Middle frontal gyrus (tissue), 1 donor: ENCODE results near the gene ITGB3BP.
"Not testable (repeated sequence)": the region's sequence is repeated elsewhere in the genome, so short reads cannot be mapped to it uniquely, and the experiment has no call there.

Source experiments
- DNase-seq: peaks from one replicate; pipeline ENCODE4 v3.0.0-alpha.2; 2015; ENCODE audit warnings: low spot score; ENCODE audit errors: extremely low spot score

Gene ITGB3BP

DNA sequence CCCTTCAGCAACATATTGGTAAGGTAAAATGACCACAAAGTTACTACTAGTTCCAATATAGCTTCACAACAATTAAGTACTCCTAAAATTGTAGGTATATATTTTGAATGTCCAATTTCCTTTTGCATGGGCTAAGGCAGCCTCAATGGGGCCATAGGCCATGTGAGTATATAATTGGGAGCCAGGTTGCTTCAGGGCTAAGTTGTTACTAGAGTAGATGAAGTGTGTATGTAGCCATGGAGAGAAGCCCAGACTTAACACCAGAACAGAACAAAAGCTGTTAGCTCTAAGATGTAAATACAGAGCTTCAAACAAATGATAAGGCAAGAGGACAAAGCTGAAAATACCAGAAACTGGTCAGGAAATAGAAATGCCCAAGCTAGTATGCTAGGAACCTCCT lies 16.2 kb downstream of the ITGB3BP start:
- DNase-seq = no peak

- no peak for DNase-seq
Measured at GRCh38 chr1:63501256-63501655, 21.8 kb downstream of the ITGB3BP start.

- DNase-seq = no peak
Measured at GRCh38 chr1:63498106-63498505, 24.9 kb downstream of the ITGB3BP start.

DNA sequence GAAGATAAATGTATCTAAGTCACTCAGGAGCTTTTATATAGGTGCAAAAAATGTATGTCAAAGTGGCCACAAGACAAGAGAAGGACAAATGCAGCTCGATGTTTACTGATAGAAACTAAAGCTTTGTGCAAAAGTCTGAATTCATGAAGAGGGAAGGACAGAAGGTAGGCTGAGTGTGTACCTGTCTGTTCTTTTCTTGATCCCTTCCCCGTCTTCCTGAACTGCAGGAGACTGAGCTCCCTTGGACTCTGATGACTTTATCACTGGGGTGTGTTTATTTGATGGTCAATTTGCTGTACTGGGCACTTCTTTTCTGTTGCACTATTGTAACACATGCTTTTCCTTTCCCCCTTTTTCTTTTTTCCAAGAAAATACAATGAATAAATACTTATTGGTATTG lies 25.4 kb downstream of the ITGB3BP start:
- no peak for DNase-seq

DNA sequence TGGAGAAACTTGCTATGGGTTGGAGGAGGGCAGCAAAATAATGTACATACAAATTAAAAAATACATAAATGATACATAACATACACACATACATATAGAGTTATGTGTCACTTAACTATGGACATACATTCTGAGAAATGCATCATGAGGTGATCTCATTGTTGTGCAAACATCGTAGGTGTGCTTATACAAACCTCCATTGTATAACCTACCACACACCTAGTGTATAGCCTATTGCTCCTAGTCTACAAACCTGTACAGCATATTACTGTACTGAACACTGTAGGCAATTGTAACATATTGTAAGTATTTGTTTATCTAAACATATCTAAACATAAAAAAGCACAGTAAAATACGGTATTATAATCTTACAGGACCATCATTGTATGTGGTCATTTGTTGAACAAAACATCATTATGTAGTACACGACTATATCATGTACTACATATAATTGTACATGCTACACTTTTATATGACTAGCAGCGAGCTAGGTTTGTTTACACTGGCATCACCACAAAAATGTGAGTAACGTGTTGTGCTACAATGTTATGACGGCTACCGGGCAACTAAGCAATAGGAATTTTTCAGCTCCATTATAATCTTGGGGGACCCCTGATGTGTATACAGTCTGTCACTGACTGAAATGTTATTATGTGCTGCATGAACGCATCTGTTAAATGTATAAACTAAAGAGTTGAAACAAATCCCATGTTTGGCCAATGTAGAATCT lies 35.5 kb downstream of the ITGB3BP start:
- DNase-seq = no peak

GRCh38 chr1:63486629-63487028 lies 36.4 kb downstream of the ITGB3BP start:
- no peak for DNase-seq

DNA sequence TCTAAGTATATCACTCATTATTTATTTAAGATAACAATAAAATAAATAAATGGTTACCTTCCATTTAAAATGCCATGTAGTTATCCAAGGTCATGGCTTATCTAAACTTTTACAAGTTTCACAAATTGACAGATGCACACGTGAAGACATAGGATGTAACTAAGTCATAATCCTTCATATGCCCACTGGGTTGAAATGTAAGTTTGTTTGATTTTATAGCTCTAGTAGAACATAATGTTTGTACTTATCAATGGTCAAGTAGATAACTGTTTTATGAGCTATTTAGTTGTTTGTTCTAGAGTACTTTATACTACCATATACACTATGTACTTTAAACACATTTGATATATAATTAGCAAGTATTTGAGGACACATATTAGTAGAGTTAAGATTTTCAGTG lies 43.0 kb downstream of the ITGB3BP start:
- no peak for DNase-seq

DNA sequence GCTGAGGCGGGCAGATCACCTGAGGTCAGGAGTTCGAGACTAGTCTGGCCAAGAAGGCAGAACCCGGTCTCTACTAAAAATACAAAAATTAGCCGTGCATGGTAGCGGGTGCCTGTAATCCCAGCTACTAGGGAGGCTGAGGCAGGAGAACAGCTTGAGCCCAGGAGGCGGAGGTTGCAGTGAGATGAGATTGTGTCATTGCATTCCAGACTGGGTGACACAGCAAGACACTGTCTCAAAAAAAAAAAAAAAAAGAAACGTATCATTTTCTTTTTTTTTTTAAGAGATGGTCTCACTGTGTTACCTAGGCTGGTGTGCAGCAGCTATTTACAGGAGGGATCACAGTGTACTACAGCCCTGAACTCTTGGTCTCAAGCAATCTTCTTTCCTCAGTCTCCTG lies 47.3 kb downstream of the ITGB3BP start:
- DNase-seq = no peak

DNA sequence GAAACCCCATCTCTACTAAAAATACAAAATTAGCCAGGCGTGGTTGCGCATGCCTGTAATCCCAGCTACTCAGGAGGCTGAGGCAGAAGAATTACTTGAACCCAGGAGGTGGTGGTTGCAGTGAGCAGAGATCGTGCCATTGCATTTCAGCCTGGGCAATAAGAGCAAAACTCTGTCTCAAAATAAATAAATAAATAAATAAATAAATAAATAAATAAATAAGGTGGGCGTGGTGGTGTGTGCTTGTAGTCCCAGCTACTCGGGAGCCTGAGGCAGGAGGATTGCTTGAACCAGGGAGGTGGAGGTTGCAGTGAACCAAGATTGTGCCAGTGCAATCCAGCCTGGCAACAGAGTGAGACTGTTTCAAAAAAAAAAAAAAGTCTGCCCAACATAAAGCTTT lies 54.3 kb downstream of the ITGB3BP start:
- not testable (repeated sequence) for DNase-seq

DNA sequence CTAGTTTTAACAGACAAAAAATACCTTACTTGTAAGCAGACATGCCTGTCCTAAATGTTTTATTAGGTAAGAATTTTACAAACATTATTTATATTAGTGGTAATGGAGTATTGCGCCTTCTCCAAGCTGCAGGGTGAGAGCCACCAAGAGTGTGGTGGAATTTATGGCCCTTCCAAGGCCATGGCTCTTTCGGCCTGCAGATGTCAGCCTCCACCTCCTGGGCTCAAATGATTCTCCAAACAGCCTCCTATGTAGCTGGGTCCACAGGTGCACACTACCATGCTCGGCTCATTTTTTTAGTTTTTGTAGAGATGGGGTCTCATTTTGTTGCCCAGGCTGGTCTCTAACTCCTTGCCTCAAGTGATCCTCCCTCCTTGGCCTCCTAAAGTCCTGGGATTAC lies 56.3 kb downstream of the ITGB3BP start:
- DNase-seq = no peak

- DNase-seq = no peak
Measured at GRCh38 chr1:63466181-63466580, 56.8 kb downstream of the ITGB3BP start.

- DNase-seq = no peak
Measured at GRCh38 chr1:63463248-63463647, 59.8 kb downstream of the ITGB3BP start.

DNA sequence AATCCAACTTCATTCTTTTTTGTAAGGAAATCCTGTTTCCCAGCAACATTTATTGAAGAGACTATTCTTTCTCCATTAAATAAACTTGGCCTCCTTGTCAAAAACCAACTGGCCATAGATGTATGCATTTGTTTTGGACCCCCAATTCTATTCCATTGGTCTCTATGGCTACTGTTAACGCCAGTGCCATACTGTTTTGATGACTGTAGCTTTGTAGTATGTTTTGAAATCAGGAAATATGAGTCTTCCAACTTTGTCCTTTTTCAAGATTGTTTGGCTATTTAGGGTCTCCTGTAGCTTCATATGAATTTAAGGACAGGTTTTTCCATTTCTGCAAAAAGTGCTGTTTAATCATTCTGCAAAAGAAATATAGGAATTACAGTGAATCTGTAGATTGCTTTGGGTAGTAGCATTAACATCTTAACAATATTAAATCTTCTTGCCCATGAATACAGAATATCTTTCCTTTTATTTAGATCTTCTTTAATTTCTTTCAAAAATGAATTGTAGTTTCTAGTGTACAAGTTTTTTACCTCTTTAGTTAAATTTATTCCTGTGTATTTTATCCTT lies 61.3 kb downstream of the ITGB3BP start:
- DNase-seq = no peak

DNA sequence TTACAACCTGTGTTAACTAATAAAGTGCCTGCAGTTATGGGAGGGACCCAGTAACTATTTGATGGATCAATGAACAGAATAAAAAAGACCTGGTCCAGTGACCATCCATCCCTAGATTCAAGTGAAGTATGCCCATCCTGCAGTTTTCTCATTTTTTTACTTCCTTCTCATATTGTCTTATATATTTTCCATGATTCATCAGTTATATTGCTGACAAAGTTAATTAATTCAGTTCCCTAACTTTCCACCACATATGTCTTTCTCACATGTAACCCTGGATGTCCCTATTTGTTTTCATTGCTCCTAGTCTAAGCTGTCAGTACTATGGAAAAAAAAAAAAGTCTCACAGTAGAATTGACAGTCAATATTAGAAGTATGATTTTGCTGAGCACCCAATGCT lies 64.3 kb downstream of the ITGB3BP start:
- DNase-seq = no peak

GRCh38 chr1:63454269-63454668 lies 68.8 kb downstream of the ITGB3BP start:
- no peak for DNase-seq

GRCh38 chr1:63453232-63453631 lies 69.8 kb downstream of the ITGB3BP start:
- no peak for DNase-seq

DNA sequence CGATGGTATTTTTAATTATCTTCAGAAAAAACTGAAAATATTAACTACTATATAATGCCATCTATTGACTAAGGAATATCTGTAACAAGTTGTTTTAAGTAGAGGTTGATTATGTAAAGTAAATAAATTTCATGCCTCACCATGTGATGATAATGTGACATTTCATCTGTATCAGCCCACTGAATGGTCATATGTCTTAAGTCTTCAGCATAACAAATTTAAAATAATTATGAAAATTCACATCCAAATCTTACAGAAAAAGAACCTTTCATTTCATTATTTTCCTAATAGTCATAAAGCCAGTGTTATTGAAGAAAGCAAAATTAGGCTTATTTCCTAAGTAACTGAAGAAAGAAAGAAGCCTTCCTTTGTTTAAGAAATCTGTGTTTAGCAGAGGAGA lies 72.6 kb downstream of the ITGB3BP start:
- no peak for DNase-seq

- DNase-seq = no peak
Measured at GRCh38 chr1:63448731-63449246, 74.2 kb downstream of the ITGB3BP start.

GRCh38 chr1:63442141-63442475 lies 80.9 kb downstream of the ITGB3BP start:
- no peak for DNase-seq

- DNase-seq = no peak
Measured at GRCh38 chr1:63435161-63435560, 87.9 kb downstream of the ITGB3BP start.

- no peak for DNase-seq
Measured at GRCh38 chr1:63429281-63429680, 93.7 kb downstream of the ITGB3BP start.

DNA sequence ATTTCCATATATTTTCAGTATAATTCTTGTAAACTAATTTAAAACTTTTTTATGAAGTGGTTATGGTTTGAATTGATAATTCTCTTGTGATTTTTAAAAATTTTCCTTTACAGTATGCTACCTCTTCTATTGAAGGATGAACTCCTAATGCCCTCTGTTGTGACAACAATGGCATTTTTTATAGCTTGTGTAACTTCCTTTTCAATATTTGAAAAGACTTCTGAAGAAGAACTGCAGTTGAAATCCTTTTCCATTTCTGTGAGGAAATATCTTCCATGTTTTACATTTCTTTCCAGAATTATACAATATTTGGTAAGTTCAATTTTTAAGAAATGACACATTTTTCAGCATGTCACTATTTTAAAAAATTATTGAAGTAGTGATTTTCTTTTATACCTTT lies 94.2 kb downstream of the ITGB3BP start:
- DNase-seq = no peak

DNA sequence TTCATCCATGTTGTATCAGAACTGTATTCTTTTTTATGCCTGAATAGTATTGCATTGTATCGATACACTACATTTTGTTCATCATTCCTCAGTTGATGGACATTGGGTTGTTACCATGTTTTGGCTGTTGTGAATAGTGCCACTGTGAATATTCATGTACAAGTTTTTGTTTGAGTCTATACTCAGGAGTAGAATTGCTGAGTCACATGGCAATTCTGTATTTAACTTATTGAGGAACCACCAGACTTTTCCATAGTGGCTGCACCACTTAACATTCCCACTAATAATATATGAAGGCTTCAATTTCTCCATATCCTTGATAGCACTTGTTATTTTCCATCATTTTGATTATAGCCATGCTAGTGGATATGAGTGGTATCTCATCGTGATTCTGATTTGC lies 99.4 kb downstream of the ITGB3BP start:
- no peak for DNase-seq
